HepG2 (cell line): ENCODE data around the gene TREH. TPM values are rescaled to one million over a fixed set of nuclear protein-coding genes. Genes with fewer than 3 reads are reported as not detected.
"Not testable (repeated sequence)": the region's sequence is repeated elsewhere in the genome, so short reads cannot be mapped to it uniquely, and the experiment has no call there.

ENCODE experiments used
- ATAC-seq: fragments of 200-7000 bp; cut with Tn5 transposase; 3 replicates; pipeline ENCODE4 v1.9.1; 2020; ENCODE audit warnings: mild to moderate bottlenecking, moderate library complexity
- BruUV-seq: library from RNA; stranded (reverse); fragments of 400-500 nt; replicated peaks from 2 replicates; lab custom pipeline; 2021; lab: Mats Ljungman, UMichigan
- CTCF ChIA-PET: fragments of 300-600 bp; formaldehyde crosslinking; extraction: SDS; loops from one replicate; lab custom pipeline; 2021; ENCODE audit warnings: low total read pairs, inconsistent platforms, low intra/inter-chr PET ratio; lab: Yijun Ruan, JAX
- POLR2A ChIA-PET: fragments of 350-600 bp; sonication (Branson Sonifier 250); formaldehyde crosslinking; loops from one replicate; lab custom pipeline; 2020; ENCODE audit warnings: antibody characterized with exemption, inconsistent platforms; lab: Yijun Ruan, JAX
- DNase-seq: peaks from one replicate; pipeline ENCODE4 v3.0.0-alpha.2; 2015; ENCODE audit warnings: low spot score
- FAIRE-seq: peaks from 3 replicates; lab custom pipeline; 2011; peaks lifted over from hg19 to GRCh38; lab: Jason Lieb, UNC
- H2AFZ ChIP-seq: one replicate; pipeline ENCODE4 v1.6.1; 2011; ENCODE audit warnings: low read length, inconsistent platforms
- H3K27ac ChIP-seq: fragments of 300-600 bp; 3 replicates; pipeline ENCODE4 v1.8.0; 2011; ENCODE audit warnings: mixed run types, mild to moderate bottlenecking, mixed read lengths, low read length, inconsistent platforms; ENCODE audit not compliant: insufficient read depth; ENCODE audit errors: extremely low read length
- H3K27me3 ChIP-seq, 2 experiments: fragments of 200-600 bp in 1 of 2; 2 replicates in 1 of 2; 3 replicates in 1 of 2; pipeline versions ENCODE4 v1.6.0 to v1.8.0; 2011; ENCODE audit warnings: low read length in 2 of 2, mild to moderate bottlenecking in 2 of 2, moderate library complexity in 2 of 2, inconsistent platforms in 1 of 2; ENCODE audit not compliant: insufficient read depth in 2 of 2, control insufficient read depth in 1 of 2
- H3K36me3 ChIP-seq, 2 experiments: fragments of 200-600 bp in 1 of 2; replicated peaks in 1 of 2; 2 replicates in 1 of 2; 3 replicates in 1 of 2; pipeline versions ENCODE4 v1.5.1 to v1.8.0; 2011; ENCODE audit warnings: low read length in 2 of 2, inconsistent platforms in 1 of 2; ENCODE audit not compliant: insufficient read depth in 2 of 2, control insufficient read depth in 1 of 2
- H3K4me1 ChIP-seq: 2 replicates; pipeline ENCODE4 v1.5.1; 2012; ENCODE audit warnings: low read length, inconsistent platforms; ENCODE audit not compliant: insufficient read depth
- H3K4me2 ChIP-seq: 2 replicates; pipeline ENCODE4 v1.6.0; 2011; ENCODE audit warnings: low read depth, low read length, inconsistent platforms
- H3K4me3 ChIP-seq, 3 experiments: fragments of 200-600 bp in 1 of 3; sonication (generic), shearing (Covaris generic) in 1 of 3; replicated peaks in 1 of 3; 2 replicates each; pipeline ENCODE4 v1.5.1; 2011 to 2016; ENCODE audit warnings: low read length in 3 of 3, inconsistent platforms in 2 of 3, low read depth in 2 of 3, mild to moderate bottlenecking in 2 of 3, control low read depth in 1 of 3, mixed read lengths in 1 of 3; ENCODE audit not compliant: insufficient read depth in 1 of 3
- H3K79me2 ChIP-seq: one replicate; pipeline ENCODE4 v1.6.1; 2011; ENCODE audit warnings: low read length, inconsistent platforms; ENCODE audit not compliant: insufficient read depth
- H3K9ac ChIP-seq: 2 replicates; pipeline ENCODE4 v1.6.0; 2011; ENCODE audit warnings: mild to moderate bottlenecking, low read depth, low read length, inconsistent platforms; ENCODE audit not compliant: insufficient read depth
- H3K9me3 ChIP-seq: 2 replicates; pipeline ENCODE4 v1.5.1; 2012; ENCODE audit warnings: mild to moderate bottlenecking, low read length
- H4K20me1 ChIP-seq: 2 replicates; pipeline ENCODE4 v1.6.0; 2011; ENCODE audit warnings: inconsistent platforms, mild to moderate bottlenecking, low read length, moderate library complexity; ENCODE audit not compliant: insufficient read depth
- CTCF ChIP-seq: sonication (generic); formaldehyde crosslinking; IDR thresholded peaks from 2 replicates; pipeline ENCODE4 v1.5.0; 2020; ENCODE audit warnings: mild to moderate bottlenecking, missing genetic modification reagents, moderate library complexity
- GABPB1 ChIP-seq: IDR thresholded peaks from 2 replicates; pipeline ENCODE4 v1.6.1; 2016; ENCODE audit warnings: mild to moderate bottlenecking, missing genetic modification reagents, moderate library complexity, missing compliant biosample characterization
- KDM2A ChIP-seq: sonication (generic); formaldehyde crosslinking; IDR thresholded peaks from 2 replicates; pipeline ENCODE4 v1.4.0; 2020; ENCODE audit warnings: low read depth, missing genetic modification reagents, borderline replicate concordance
- MAFG ChIP-seq: sonication (generic); formaldehyde crosslinking; IDR thresholded peaks from 2 replicates; pipeline ENCODE4 v1.5.1; 2020; ENCODE audit warnings: mild to moderate bottlenecking, missing genetic modification reagents
- RXRB ChIP-seq: IDR thresholded peaks from 2 replicates; pipeline ENCODE4 v1.6.1; 2016; ENCODE audit warnings: borderline replicate concordance, missing genetic modification reagents, missing compliant biosample characterization
- STAG1 ChIP-seq: sonication (generic); formaldehyde crosslinking; IDR thresholded peaks from 2 replicates; pipeline ENCODE4 v1.4.0; 2020; ENCODE audit warnings: missing genetic modification reagents
- ZFP36L1 ChIP-seq: sonication (generic); formaldehyde crosslinking; IDR thresholded peaks from 2 replicates; pipeline ENCODE4 v1.8.0; 2022; ENCODE audit warnings: mild to moderate bottlenecking, missing genetic modification reagents, moderate library complexity
- ZGPAT ChIP-seq: IDR thresholded peaks from 2 replicates; pipeline ENCODE4 v1.6.1; 2016; ENCODE audit warnings: mild to moderate bottlenecking
- ZNF256 ChIP-seq: sonication (generic); formaldehyde crosslinking; conservative IDR thresholded peaks from 2 replicates; pipeline ENCODE4 v1.4.0; 2020; ENCODE audit warnings: missing genetic modification reagents
- WGBS: methylation state at CpG from one replicate; pipeline ENCODE4 v1.1.6; 2017; ENCODE audit warnings: low lambda C conversion rate; 5-methylcytosine and 5-hydroxymethylcytosine counted together
- in situ Hi-C: cut with HindIII; loops from 2 replicates; pipeline ENCODE4 v1.10.0; 2017; ENCODE audit warnings: low pct_unique_long_range_greater_than_20kb; ENCODE audit not compliant: extremely low pct_ligation_motif_present
- intact Hi-C: fragments of 100-400 bp; cut with micrococcal nuclease; formaldehyde crosslinking; loops from one replicate; pipeline ENCODE4 v1.10.0; 2022; ENCODE audit not compliant: unreplicated experiment
- polyA plus RNA-seq, 8 experiments: library from polyadenylated mRNA; depleted of rRNA in 3 of 8; stranded (reverse) in 7 of 8; unstranded in 1 of 8; fragments of >200 nt; fragmentation: Illumina TruSeq in 4 of 8; extraction: Trizol in 4 of 8; gene quantifications; 2 replicates each; pipeline versions ENCODE4 v1.2.1 to v1.2.3, GENCODE V29; 2011 to 2016; ENCODE audit warnings: low read depth in 4 of 8, missing spikeins in 1 of 8, mixed read lengths in 1 of 8; ENCODE audit not compliant: insufficient read depth in 1 of 8
- total RNA-seq, 5 experiments: library from RNA; depleted of rRNA; stranded (reverse); fragments of >200 nt; fragmentation: Illumina TruSeq; extraction: Trizol; gene quantifications; 2 replicates each; pipeline ENCODE4 v1.2.3, GENCODE V29; 2016; ENCODE audit warnings: low read depth in 1 of 5

The TREH gene
- total and polyA plus RNA-seq, 2 of the 13 experiments (the other 11 are each of a cell fraction or from before 2014, with no cell fraction given) = 0.53 to 0.86 TPM

GRCh38 chr11:118612378-118612777 lies 67.1 kb downstream of the TREH start (continued):
- no peak for TF ChIP-seq ZNF256 (CRISPR knock-in tag)
- TF ChIP-seq MAFG (CRISPR knock-in tag) = no peak
- no peak for TF ChIP-seq ZFP36L1 (CRISPR knock-in tag)
- TF ChIP-seq, all 625 proteins: peak for 0

- intact Hi-C loops, H3K36me3 ChIP-seq, H3K4me2 ChIP-seq, H3K27ac ChIP-seq, H4K20me1 ChIP-seq, H3K27me3 ChIP-seq, ATAC-seq, FAIRE-seq, H3K9ac ChIP-seq, H3K9me3 ChIP-seq, H2AFZ ChIP-seq, BruUV-seq, DNase-seq, H3K79me2 ChIP-seq, H3K4me3 ChIP-seq, in situ Hi-C loops: not testable (repeated sequence)
- ChIA-PET CTCF (interaction anchor here (0.8 kb wide), 1 partner anchor 16 kb away, joined by 4 read pairs; no protein-coding TSS in a partner anchor), POLR2A (interaction anchor here (1.5 kb wide), 1 partner anchor 10 kb away, joined by 6 read pairs; no protein-coding TSS in a partner anchor)
- WGBS = 92% methylated on average over 19 of the region's 19 CpGs
- peaks cover 36% of the 10 kb centered on the region for H3K4me1 ChIP-seq
Observed at GRCh38 chr11:118611433-118611795, 68.0 kb downstream of the TREH start.

GRCh38 chr11:118610773-118611432 lies 68.5 kb downstream of the TREH start:
- no peak for FAIRE-seq
- Histone ChIP-seq H3K4me3 (no peak overlapping the region), H3K36me3 (peaks cover 0 to 1% of the 10 kb centered on the region in 2 experiments; a peak in 1 of 5 replicates), H2AFZ (no peak overlapping the region), H4K20me1 (no peaks in the 10 kb centered on the region), H3K4me2 (no peak overlapping the region), H3K4me1 (peaks cover 38% of the 10 kb centered on the region), H3K9me3 (no peaks in the 10 kb centered on the region), H3K27me3 (peaks cover 0 to 6% of the 10 kb centered on the region in 2 experiments; a peak in 1 of 5 replicates), H3K79me2 (no peaks in the 10 kb centered on the region), H3K9ac (no peak overlapping the region), H3K27ac (no peak overlapping the region)
- in situ Hi-C loops (no loop called here), intact Hi-C loops (no loop called here)
- WGBS = 34% methylated on average over 13 of the region's 54 CpGs
- ATAC-seq = peak; percentile 47
- POLR2A ChIA-PET = interaction anchor here (1.5 kb wide), 1 partner anchor 10 kb away, joined by 6 read pairs; no protein-coding TSS in a partner anchor
- no TSS peak for BruUV-seq
- CTCF ChIA-PET = interaction anchor here (0.7 to 0.8 kb wide), 2 partner anchors 16 kb away, joined by 3 to 4 read pairs; no protein-coding TSS in a partner anchor
- DNase-seq = peak; percentile 34
- peak; percentile 54 for TF ChIP-seq STAG1
- TF ChIP-seq RXRB = 0 out of 2 replicates have a peak, but pooled peaks have one; percentile 12
- peak; percentile 40; the same call in 1 of the 2 replicates for TF ChIP-seq ZGPAT
- TF ChIP-seq CTCF (CRISPR knock-in tag) = peak; percentile 84
- TF ChIP-seq GABPB1 (CRISPR knock-in tag) = peak; percentile 25; the same call in 1 of the 2 replicates
- TF ChIP-seq KDM2A (CRISPR knock-in tag) = peak; percentile 48; the same call in 1 of the 2 replicates
